Lung microvascular endothelial cell (primary cell): ENCODE results near the gene ARHGAP25. TPM values are rescaled to one million over a fixed set of nuclear protein-coding genes. Genes with fewer than 3 reads are reported as not detected.

ENCODE experiments used
- DNase-seq, 2 donors: peaks; one replicate each; pipeline versions ENCODE4 v3.0.0 to v3.0.0-alpha.2; 2010; ENCODE audit warnings: low read depth in 2 of 2
- total RNA-seq: library from RNA; depleted of rRNA; stranded (reverse); fragments of >200 nt; gene quantifications from 2 replicates; pipeline ENCODE4 v1.2.1, GENCODE V29; 2014

Gene ARHGAP25
- total RNA-seq, 1 donor from 2014 or later, result 10.1 TPM

DNA sequence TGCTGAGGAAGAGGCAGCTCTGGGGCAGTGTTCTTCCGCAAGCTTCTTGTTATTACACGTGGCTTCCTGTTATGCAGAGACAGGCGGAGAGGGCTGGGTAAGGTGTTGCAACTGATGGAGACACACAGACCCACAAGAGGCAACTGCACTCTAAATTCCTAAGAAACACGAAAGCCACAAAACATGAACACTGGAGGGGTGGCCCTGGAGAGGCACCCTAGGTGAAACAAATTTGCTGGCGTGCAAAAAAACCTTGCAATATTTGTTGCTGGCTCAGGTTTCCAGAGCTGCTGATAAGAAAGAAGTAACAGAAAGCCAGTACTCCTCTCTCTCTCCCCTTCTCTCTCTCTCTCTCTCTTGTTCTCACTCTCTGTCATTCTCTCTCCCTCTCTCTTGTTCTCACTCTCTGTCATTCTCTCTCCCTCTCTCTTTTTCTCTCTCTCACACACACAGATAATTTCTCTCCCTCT lies 31.8 kb downstream of the ARHGAP25 start:
- peak; percentile 17 to 68 for DNase-seq

DNA sequence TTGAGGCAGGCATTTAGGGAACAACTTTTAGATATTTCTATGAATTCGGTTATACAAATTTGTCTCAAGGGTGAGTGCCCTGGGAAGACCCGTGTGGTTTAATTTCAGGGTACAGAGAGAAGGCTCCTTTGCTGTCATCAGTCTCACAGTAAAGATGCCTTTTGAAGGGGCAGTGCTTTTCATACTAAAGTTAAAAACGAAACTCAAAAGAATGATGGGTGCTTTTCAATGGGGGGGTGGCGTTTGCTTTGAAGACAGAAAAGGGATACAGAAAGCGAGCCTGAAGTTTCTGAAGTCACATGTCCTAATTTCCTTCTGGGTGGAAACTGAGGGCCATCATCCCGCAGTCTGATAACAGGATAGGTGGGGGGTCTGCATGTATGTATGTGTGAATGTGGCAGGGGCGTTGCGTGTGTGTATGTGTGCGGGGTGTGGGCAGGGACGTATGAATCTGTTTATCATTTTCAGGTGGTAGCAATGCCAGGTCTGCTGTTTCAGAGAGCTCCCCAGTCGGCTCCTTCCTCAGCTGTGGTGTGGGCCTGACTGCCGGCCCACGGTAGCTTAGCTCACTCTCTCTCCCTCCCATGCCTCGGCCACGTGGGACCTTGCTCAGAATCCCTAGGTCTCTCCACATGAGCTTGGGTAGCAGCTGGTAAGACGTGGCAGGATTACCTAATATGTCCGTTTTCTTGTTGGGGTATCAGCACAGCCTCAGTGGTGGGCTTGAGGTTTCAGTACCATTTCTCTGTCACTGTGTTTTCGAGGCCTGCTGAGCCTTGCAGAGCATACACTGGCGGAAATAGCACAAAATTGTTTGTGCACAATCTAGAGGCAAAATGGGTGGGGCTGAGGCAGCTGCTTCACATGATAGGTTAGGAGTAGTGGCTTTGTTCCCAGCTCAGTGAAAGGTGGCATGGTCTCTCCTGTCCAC lies 32.7 kb downstream of the ARHGAP25 start:
- no peak for DNase-seq

DNA sequence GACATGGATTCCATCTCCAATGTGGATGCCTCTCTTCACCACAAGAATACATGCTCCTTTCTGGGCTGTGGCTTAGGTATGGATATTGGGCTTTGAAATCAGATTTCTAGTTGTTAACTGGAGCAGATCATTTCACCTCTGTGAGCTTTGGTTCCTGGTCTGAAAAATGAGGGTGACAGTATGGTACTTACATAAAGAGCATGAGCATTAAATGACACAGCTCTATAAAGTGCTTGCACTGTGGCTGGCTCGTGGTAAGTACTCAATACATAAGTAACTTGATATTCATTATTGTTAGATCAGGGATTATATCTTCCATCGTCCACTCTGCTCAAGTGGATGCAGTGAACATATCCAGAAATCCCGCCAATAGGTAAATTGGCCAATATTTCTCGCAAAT lies 33.4 kb downstream of the ARHGAP25 start:
- no peak for DNase-seq

- DNase-seq, result no peak
These were observed 33.9 kb downstream of the ARHGAP25 start for GRCh38 chr2:68768461-68768860.

DNA sequence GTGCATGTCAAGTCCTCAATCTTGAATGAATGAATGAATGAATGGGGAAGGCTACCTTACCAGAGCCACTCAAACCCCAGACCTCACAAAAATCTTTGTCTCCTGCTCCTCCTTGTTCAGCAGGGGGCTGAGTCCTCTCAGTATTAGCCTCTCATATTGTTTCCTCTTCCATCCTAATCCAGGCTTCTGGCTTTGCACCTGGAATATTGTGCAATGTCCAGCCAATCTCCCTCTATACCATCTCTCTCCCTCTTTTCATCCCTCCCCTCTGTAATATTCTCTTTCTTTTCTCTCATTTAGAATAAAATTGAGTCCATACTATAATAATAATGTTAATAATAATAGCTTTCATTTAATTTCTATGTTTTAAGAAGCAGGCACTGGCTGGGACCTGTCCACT lies 34.3 kb downstream of the ARHGAP25 start:
- no peak for DNase-seq

DNA sequence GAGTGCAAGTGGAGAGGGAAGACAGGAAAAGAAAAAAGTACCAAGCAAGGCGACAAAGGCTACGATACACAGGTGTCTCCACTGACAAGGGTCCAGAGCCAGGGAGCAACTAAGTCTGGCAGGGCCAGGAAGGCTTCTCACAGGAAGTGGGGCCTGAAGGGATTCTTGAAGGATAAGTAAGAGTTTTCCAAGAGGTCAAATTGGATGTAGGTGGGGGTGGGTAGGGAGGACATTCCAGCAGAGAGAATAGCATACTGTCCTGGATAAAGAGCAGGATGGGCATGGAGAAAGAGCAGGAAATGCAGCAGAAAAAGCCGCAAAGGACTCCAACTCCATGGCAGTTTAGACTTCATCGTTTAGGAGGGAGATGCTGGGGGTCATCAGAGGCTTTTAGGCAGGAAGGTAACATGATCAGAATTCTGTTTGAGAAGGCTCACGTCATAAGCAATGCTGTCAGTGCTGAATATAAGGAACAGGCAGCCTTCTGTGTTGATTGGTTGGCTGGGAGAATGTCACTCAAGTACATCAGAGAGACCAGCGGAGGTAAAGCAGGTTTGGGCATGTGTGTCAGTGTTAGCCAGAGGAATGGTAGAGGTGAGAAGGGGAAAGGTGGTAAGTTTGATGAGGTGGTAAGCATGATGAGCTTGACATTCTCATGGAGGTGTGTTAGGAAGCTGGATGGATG lies 35.1 kb downstream of the ARHGAP25 start:
- DNase-seq, result no peak

- DNase-seq, result peak in 1 of 2 donors; percentile 24
These were observed 35.9 kb downstream of the ARHGAP25 start for GRCh38 chr2:68770271-68771111.

DNA sequence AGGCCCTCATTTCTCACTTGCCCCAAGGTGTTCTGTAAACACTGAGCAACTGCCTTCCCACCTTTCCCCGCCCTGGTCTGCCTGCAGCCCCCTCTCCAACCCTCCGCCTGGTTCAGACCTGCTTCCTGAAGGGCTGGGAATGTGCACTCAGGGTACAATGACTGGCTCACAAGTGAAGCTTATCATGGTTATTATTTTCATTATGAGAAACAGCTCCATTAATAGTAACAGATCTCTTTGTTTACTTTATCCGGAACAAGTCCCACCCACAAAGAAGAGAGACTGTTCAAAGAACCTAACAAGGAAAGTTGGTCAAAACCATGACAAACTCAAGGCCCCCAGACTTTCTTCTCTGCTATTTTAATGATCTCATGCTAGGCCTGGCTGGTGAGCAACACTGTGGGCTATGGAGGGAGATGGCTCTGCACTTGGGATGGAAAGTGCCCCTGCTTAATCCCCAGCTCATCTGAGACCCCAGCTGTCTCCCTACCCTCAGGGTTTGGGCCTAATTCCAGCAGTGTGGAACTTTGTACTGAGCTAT lies 36.7 kb downstream of the ARHGAP25 start:
- DNase-seq, result peak; percentile 50 to 73

GRCh38 chr2:68772109-68772508 lies 37.5 kb downstream of the ARHGAP25 start:
- no peak for DNase-seq

DNA sequence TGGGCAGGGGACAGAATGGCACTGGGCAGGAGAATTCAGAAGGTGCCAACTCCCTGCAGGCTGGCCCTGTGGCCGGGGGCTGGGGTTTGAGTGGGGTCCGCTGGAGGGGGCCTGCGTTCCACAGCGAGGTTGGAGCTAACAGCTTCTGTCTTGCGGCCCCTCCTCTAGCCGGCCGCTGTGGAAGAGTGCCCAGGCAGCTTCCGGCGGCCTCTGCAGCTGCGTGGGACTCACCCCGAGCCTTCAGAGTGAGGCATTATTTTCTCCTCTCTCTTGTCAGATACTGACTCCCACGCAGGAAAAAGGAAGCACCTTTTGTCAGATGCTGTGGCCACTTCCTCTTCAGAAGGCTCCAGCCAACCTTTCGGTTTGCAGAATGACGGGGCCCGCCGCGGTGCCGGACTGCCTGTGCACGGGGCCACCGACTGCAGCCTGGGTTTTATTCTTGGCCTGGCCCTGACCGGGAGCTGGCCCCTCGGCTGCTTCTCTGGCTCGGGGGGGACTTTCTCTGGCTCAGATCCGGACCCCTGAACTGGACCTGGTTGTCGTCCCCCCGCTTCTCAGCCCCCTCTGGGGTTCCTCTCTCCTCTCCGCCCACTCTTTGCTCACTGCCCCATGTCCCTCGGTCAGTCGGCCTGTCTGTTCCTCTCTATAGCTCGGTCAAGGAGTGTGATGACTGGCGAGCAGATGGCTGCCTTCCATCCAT lies 40.1 kb downstream of the ARHGAP25 start:
- peak; percentile 90 to 96 for DNase-seq

- peak; percentile 24 to 34 for DNase-seq
These were observed 40.7 kb downstream of the ARHGAP25 start for GRCh38 chr2:68775272-68775842.

GRCh38 chr2:68776124-68776523 lies 41.5 kb downstream of the ARHGAP25 start:
- DNase-seq, result peak; percentile 27 to 46

GRCh38 chr2:68779595-68779994 lies 45.0 kb downstream of the ARHGAP25 start:
- DNase-seq, result no peak

DNA sequence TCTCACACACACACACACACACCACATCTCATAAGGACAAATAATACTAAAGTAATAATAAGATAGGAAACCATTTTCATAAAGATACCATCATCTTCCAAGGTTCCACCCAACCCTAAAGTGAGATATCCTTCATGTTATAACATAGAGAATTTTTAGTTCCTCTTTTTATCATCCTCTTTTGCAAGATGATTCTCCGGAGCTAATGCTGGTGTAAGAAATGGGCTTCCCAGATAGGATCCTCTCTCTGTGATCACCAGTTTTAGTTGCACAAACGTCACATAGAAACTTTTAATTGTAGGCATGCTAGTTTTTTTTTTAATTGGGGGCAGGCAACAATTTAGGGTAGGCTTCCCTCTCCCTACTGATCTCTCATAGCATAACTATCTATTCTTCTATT lies 49.6 kb downstream of the ARHGAP25 start:
- no peak for DNase-seq

- peak in 1 of 2 donors; percentile 65 for DNase-seq
These were observed 50.3 kb downstream of the ARHGAP25 start for GRCh38 chr2:68784915-68785314.

GRCh38 chr2:68787356-68787755 lies 52.7 kb downstream of the ARHGAP25 start:
- peak in 1 of 2 donors; percentile 74 for DNase-seq

DNA sequence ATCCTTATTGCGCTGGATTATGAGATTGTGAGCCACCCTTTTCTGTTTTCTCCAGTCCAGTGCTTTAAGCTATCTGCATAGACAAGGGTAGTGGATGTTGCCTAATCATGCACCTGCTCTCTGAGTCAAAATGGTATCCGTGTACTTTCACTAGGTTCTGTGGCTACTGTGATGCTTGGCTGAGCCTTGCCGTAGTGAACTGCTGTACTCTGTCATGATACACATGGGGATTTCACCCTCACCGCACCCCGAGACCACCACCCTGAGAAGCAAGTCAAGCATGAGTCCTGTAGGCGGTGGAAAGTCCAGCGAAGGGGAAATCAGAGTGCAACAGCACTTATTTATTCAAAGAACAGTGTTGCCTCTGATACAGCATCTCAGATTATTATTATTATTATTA lies 55.0 kb downstream of the ARHGAP25 start:
- DNase-seq, result no peak

DNA sequence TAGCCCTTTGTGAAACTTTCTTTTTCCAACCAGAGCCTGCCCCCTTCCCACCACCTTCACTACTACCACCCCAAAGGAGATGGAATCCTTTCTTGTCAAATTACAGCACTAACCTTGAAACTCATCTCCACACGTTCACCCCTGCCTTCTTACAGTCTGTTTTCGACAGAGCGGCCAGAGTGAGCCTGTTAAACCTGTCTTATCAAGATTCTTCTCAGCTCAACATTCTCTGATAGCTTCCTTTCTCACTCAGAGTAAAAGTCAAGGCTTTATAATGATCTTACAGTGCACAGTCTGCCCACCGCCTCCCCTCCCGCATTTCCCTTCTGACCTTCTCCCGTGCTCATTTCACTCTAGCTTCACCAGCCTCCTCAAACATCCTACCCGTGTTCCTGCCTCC lies 56.0 kb downstream of the ARHGAP25 start:
- no peak for DNase-seq

GRCh38 chr2:68791914-68792313 lies 57.3 kb downstream of the ARHGAP25 start:
- DNase-seq, result no peak

DNA sequence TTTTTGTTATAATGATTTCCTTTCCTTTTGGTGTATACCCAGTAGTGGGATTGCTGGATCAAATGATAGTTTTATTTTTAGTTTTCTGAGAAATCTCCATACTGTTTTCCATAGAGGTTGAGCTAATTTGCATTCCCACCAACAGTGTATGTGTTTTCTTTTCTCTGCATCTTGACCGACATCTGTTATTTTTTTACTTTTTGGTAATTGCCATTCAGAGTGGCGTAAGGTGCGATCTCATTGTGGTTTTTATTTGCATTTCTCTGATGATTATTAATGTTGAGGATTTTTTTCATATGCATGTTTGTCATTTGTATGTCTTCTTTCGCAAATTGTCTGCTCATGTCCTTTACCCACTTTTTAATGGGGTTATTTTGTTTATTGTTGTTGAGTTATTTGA lies 58.1 kb downstream of the ARHGAP25 start:
- no peak for DNase-seq
